NB4 (cell line): ENCODE measurements around the gene TACR1.

Experiments
- MYC ChIP-seq: IDR thresholded peaks from 2 replicates; pipeline ENCODE4 v1.6.1; 2011; ENCODE audit warnings: low read depth, low read length
- POLR2A ChIP-seq: IDR thresholded peaks from 2 replicates; pipeline ENCODE4 v1.6.1; 2011; ENCODE audit warnings: mild to moderate bottlenecking; ENCODE audit not compliant: insufficient read length; ENCODE audit errors: extremely low read depth
- TF ChIP-seq, protein P1 (sequence below): IDR thresholded peaks from one replicate; pipeline ENCODE4 v1.5.1; 2012; ENCODE audit warnings: low read depth, low read length

DNA sequence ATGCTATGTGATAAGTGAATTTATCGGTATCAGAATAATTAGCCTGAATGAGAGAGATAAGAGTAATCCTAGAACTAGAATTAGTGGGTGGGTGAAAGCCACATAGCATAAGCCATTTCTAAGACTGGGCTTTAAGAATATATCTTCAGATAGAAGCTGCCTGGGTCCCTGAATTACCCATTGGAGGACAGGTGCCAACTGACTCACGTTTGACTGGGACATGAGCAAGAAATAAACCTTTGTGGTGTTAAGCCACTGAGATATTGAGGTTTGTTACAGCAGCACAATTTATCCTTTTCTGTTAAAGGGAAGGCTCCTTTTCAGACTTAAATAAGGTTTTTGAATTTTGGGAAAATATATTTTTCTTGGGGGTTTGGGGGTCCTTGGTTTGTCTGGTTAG lies 145.0 kb downstream of the TACR1 start:
- TF ChIP-seq, protein P1, sequence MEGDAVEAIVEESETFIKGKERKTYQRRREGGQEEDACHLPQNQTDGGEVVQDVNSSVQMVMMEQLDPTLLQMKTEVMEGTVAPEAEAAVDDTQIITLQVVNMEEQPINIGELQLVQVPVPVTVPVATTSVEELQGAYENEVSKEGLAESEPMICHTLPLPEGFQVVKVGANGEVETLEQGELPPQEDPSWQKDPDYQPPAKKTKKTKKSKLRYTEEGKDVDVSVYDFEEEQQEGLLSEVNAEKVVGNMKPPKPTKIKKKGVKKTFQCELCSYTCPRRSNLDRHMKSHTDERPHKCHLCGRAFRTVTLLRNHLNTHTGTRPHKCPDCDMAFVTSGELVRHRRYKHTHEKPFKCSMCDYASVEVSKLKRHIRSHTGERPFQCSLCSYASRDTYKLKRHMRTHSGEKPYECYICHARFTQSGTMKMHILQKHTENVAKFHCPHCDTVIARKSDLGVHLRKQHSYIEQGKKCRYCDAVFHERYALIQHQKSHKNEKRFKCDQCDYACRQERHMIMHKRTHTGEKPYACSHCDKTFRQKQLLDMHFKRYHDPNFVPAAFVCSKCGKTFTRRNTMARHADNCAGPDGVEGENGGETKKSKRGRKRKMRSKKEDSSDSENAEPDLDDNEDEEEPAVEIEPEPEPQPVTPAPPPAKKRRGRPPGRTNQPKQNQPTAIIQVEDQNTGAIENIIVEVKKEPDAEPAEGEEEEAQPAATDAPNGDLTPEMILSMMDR = no peak
- no peak for TF ChIP-seq POLR2A
- TF ChIP-seq MYC = no peak
